AG04450 (cell line): ENCODE results near the gene CRYBA1. TPM values are rescaled to one million over a fixed set of nuclear protein-coding genes. Genes with fewer than 3 reads are reported as not detected.

Experiments used
- CTCF ChIA-PET: fragments of 300-600, 350-600 bp; formaldehyde crosslinking; extraction: SDS; loops from one replicate; lab custom pipeline; 2022; ENCODE audit warnings: antibody characterized with exemption, inconsistent platforms; lab: Charles Lee
- POLR2A ChIA-PET: fragments of 350-600 bp; formaldehyde crosslinking; extraction: SDS; loops from one replicate; lab custom pipeline; 2021; ENCODE audit warnings: antibody characterized with exemption, inconsistent platforms; lab: Yijun Ruan, JAX
- DNase-seq: peaks from one replicate; pipeline ENCODE4 v3.0.0-alpha.2; 2011; ENCODE audit warnings: low read depth, low spot score
- H3K27ac ChIP-seq: one replicate; pipeline ENCODE4 v1.5.1; 2012; ENCODE audit warnings: low read depth, low read length, control low read depth
- H3K27me3 ChIP-seq: one replicate; pipeline ENCODE4 v1.6.0; 2012; ENCODE audit warnings: low read length; ENCODE audit not compliant: control insufficient read depth, insufficient read depth
- H3K4me3 ChIP-seq: 2 replicates; pipeline ENCODE4 v1.5.1; 2011; ENCODE audit warnings: mild to moderate bottlenecking, low read depth, low read length, control low read depth
- H3K9me3 ChIP-seq: 2 replicates; pipeline ENCODE4 v1.5.1; 2012; ENCODE audit warnings: low read length; ENCODE audit not compliant: control insufficient read depth, insufficient read depth
- polyA plus RNA-seq: library from polyadenylated mRNA; depleted of rRNA; stranded (reverse); fragments of >200 nt; gene quantifications from 2 replicates; pipeline ENCODE4 v1.2.3, GENCODE V29; 2011; rRNA removed
- TF ChIP-seq, protein P1 (sequence below): IDR thresholded peaks from 2 replicates; pipeline ENCODE4 v1.5.1; 2011; ENCODE audit warnings: low read depth, low read length, control low read depth, inconsistent platforms

Gene CRYBA1
- polyA plus RNA-seq, 1 experiment = not detected

GRCh38 chr17:29303386-29303785, 56.7 kb downstream of the CRYBA1 start:
- TF ChIP-seq, protein P1, sequence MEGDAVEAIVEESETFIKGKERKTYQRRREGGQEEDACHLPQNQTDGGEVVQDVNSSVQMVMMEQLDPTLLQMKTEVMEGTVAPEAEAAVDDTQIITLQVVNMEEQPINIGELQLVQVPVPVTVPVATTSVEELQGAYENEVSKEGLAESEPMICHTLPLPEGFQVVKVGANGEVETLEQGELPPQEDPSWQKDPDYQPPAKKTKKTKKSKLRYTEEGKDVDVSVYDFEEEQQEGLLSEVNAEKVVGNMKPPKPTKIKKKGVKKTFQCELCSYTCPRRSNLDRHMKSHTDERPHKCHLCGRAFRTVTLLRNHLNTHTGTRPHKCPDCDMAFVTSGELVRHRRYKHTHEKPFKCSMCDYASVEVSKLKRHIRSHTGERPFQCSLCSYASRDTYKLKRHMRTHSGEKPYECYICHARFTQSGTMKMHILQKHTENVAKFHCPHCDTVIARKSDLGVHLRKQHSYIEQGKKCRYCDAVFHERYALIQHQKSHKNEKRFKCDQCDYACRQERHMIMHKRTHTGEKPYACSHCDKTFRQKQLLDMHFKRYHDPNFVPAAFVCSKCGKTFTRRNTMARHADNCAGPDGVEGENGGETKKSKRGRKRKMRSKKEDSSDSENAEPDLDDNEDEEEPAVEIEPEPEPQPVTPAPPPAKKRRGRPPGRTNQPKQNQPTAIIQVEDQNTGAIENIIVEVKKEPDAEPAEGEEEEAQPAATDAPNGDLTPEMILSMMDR = no peak
- H3K27ac ChIP-seq = no peak overlapping the region
- no peak for DNase-seq
- ChIA-PET POLR2A (interaction anchor here (1.9 kb wide), 1 partner anchor 9 kb away, joined by 8 read pairs; the partner anchor contains the start of gene NUFIP2), CTCF (interaction anchor here (0.6 to 1.5 kb wide), 2 partner anchors 59 to 67 kb away, joined by 3 to 4 read pairs; no protein-coding TSS in a partner anchor)
- H3K9me3 ChIP-seq = no peaks in the 10 kb centered on the region
- H3K4me3 ChIP-seq = no peak overlapping the region
- H3K27me3 ChIP-seq = peaks cover 2% of the 10 kb centered on the region

Other genes with a start within 250 kb of the CRYBA1 start
- gene SEZ6, start 240.8 kb upstream of the CRYBA1 start, polyA plus RNA-seq = not detected in 2 replicates
- gene PIPOX, start 203.7 kb upstream of the CRYBA1 start, polyA plus RNA-seq = 0.74 and 0.79 TPM in 2 replicates
- 9.8 and 16.7 TPM in 2 replicates for gene MYO18A, start 66.5 kb upstream of the CRYBA1 start, polyA plus RNA-seq
- 13.6 and 14.7 TPM in 2 replicates for gene NUFIP2, start 47.3 kb downstream of the CRYBA1 start, polyA plus RNA-seq
- 27.6 and 34.2 TPM in 2 replicates for gene TAOK1, start 143.5 kb downstream of the CRYBA1 start, polyA plus RNA-seq